ENCODE data around the gene AFF3. TPM values are rescaled to one million over a fixed set of nuclear protein-coding genes. Genes with fewer than 3 reads are reported as not detected.

The AFF3 gene
- total and polyA plus RNA-seq, 2 of the 8 experiments (the other 6 are each of a cell fraction or from before 2014, with no cell fraction given): 0.27 to 3.0 TPM

GRCh38 chr2:99922664-99923063 is 219.7 kb downstream of the AFF3 start:
- Histone ChIP-seq H4K8ac (ENCODE audit: extremely low read depth, insufficient read depth, low read length) (no peak overlapping the region), H3K4me3 (ENCODE audit: extremely low read depth in 1 of 4, insufficient read depth in 2 of 4, low read depth in 3 of 4, low read length in 4 of 4) (no peak overlapping the region), H2AFZ (ENCODE audit: low read length) (no peak overlapping the region), H2BK12ac (ENCODE audit: low read depth, low read length) (no peak overlapping the region), H3K9me3 (ENCODE audit: insufficient read depth in 2 of 2, low read depth in 1 of 2, low read length in 1 of 2) (peaks cover 0 to 2% of the 10 kb centered on the region in 2 experiments; a peak in 1 of 4 replicates), H4K20me1 (replicated peaks in 1 of 2; ENCODE audit: control insufficient read depth in 1 of 2, insufficient read depth in 2 of 2, low read length in 2 of 2) (no peaks in the 10 kb centered on the region), H4K5ac (ENCODE audit: insufficient read length, low read depth, low read length) (no peak overlapping the region), H2BK120ac (replicated peaks; ENCODE audit: low read depth, low read length) (no peak overlapping the region), H3K18ac (ENCODE audit: extremely low read depth, low read length) (no peak overlapping the region), H3K4me2 (ENCODE audit: insufficient read depth in 1 of 2, low read depth in 2 of 2, low read length in 2 of 2) (no peak overlapping the region), H2AK5ac (ENCODE audit: low read depth, low read length) (no peak overlapping the region), H2BK20ac (ENCODE audit: low read length) (no peak overlapping the region), H3K14ac (ENCODE audit: insufficient read length) (no peak overlapping the region), H3K9ac (replicated peaks in 1 of 4; ENCODE audit: extremely low read depth in 1 of 4, low read depth in 3 of 4, low read length in 3 of 4) (no peak overlapping the region), H3K23ac (ENCODE audit: insufficient read length) (no peak overlapping the region), H3K36me3 (ENCODE audit: control insufficient read depth in 2 of 4, insufficient read depth in 4 of 4, low read length in 3 of 4) (no peaks in the 10 kb centered on the region), H3K79me1 (ENCODE audit: low read depth, low read length) (no peaks in the 10 kb centered on the region), H3K79me2 (ENCODE audit: control insufficient read depth in 1 of 2, insufficient read depth in 2 of 2, low read length in 2 of 2) (no peaks in the 10 kb centered on the region), H3K4me1 (replicated peaks in 1 of 4; ENCODE audit: control insufficient read depth in 3 of 4, insufficient read depth in 4 of 4, low read length in 3 of 4) (no peaks in the 10 kb centered on the region; a peak in 1 of 7 replicates), H2BK5ac (ENCODE audit: low read depth, low read length) (no peak overlapping the region), H3K27ac (ENCODE audit: low read depth, low read length) (no peak overlapping the region), H3K4ac (replicated peaks; ENCODE audit: insufficient read length, low read depth, low read length) (no peak overlapping the region), H3K27me3 (replicated peaks in 1 of 4; ENCODE audit: control insufficient read depth in 3 of 4, extremely low read depth in 1 of 4, insufficient read depth in 3 of 4, low read length in 3 of 4) (no peaks in the 10 kb centered on the region), H3K56ac (replicated peaks; ENCODE audit: insufficient read length, low read depth, low read length) (no peak overlapping the region), H2BK15ac (ENCODE audit: low read length) (no peak overlapping the region), H4K91ac (replicated peaks; ENCODE audit: insufficient read length, low read length) (no peak overlapping the region), H3K23me2 (ENCODE audit: low read depth, low read length) (no peaks in the 10 kb centered on the region)
- 87% methylated on average over 6 of the region's 6 CpGs; no CpG with 5 or more reads in 1 of the 2 experiments for WGBS, 2 experiments (ENCODE audit: extremely low coverage in 1 of 2, insufficient coverage in 1 of 2, insufficient read length in 1 of 2, insufficient replicate concordance in 2 of 2, low coverage in 1 of 2, low lambda C conversion rate in 2 of 2, missing lambda C conversion rate in 1 of 2)
- ChIA-PET POLR2A (ENCODE audit: partially characterized antibody) (interaction anchor here (0.9 kb wide), 1 partner anchor 15 kb away, joined by 3 read pairs; no protein-coding TSS in a partner anchor), CTCF (ENCODE audit: partially characterized antibody) (interaction anchor here (0.8 to 1.4 kb wide), 2 partner anchors 20 to 21 kb away, joined by 3 read pairs; no protein-coding TSS in a partner anchor)
- TF ChIP-seq CREB1 (IDR thresholded peaks at IDR 0.05) (no peak), FOSL1 (IDR thresholded peaks at IDR 0.05; ENCODE audit: insufficient read depth, low read depth, low read length) (no peak)
- no peak for DNase-seq (ENCODE audit: low read depth in 1 of 2, low spot score in 2 of 2)
- FAIRE-seq: no peak
